ENCODE results near the gene SRPRB. TPM values are rescaled to one million over a fixed set of nuclear protein-coding genes. Genes with fewer than 3 reads are reported as not detected.

The SRPRB gene
- polyA plus RNA-seq, 2 of the 4 experiments (the other 2 are of a cell fraction): 41.9 to 64.6 TPM

DNA sequence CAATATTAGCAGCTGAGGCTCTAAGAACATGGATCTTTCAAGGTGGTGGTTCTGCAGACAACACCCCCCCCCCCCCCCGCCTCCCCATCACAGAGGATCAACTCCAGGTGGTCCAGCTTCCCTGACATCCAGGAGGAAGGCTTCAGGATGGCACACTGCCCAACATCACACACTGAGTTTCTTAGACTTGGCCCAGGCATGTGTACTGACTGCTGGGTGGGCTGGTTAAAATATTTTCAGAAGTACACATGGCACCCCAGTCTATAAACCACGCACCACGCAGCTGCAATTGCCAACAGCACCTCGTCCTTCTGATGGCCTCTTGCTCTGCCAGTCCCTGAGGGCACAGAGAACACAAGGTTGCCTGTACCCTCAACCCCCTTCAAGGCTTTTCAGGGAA is 22.1 kb downstream of the SRPRB start:
- no peak for ATAC-seq
- DNase-seq (ENCODE audit: low read depth in 1 of 2, low spot score in 1 of 2): no peak
- 90% methylated on average over 3 of the region's 4 CpGs for WGBS (ENCODE audit: missing lambda C conversion rate)
- Histone ChIP-seq H3K4me1 (no peaks in the 10 kb centered on the region), H3K4me2 (no peak overlapping the region), H3K9me3 (no peaks in the 10 kb centered on the region), H3K27ac (no peak overlapping the region), H3K4me3 (no peak overlapping the region)
- no peak for TF ChIP-seq ESRRA (IDR thresholded peaks at IDR 0.05; ENCODE audit: borderline replicate concordance, low read length)
- no peak for TF ChIP-seq BHLHE40 (IDR thresholded peaks at IDR 0.05; ENCODE audit: low read depth, low read length)
- no peak for TF ChIP-seq PHF8 (IDR thresholded peaks at IDR 0.05; ENCODE audit: borderline replicate concordance, low read depth)
- TF ChIP-seq GATA3 (IDR thresholded peaks at IDR 0.05; ENCODE audit: borderline replicate concordance): no peak
- no peak for TF ChIP-seq RFX5 (IDR thresholded peaks at IDR 0.05)
- no peak for TF ChIP-seq ZSCAN20 (CRISPR knock-in tag; IDR thresholded peaks at IDR 0.05)
- FAIRE-seq: no peak
- POLR2A ChIA-PET: no interaction called here
- CTCF ChIA-PET: interaction anchor here (1.0 kb wide), 2 partner anchors 8 to 9 kb away, joined by 3 to 4 read pairs; no protein-coding TSS in a partner anchor

DNA sequence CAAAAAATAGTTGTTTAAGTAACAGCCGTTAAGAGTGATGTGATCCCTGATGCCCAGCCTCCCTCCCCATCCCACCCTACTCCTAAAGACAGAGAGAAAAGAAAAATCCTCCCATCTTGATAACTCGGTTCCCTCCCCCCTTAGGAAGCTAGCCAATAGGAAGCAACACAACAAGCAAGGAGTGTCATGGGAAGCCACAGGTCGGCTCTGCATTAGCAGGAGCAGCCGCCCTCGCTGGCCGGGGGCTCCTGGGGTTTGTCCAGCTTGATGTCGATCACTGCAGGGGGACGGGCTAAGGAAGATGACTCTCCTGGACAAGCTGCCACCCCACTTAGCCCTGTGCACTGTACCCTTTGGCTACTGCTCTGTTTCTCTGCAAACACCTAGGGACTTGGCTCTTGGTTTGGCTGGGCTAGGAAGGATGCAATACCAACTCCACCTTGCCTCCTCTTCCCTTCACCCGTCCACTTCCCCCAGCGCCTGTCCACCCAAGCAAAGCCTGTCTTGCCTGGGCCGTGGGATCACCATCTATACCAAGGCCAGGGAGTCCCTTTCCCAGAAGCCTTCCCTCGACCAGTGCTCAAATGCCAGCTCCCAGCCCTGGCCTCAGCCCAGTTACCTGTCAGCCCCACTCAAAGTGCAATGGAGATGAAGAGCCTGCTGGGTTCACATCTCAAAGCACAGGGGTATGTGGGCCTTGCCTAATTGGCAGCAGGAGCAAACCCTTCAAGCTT is 23.1 kb downstream of the SRPRB start:
- Histone ChIP-seq H3K9me3 (no peaks in the 10 kb centered on the region), H3K27ac (no peak overlapping the region), H3K4me3 (no peak overlapping the region), H3K4me2 (no peak overlapping the region), H3K4me1 (no peaks in the 10 kb centered on the region)
- WGBS (ENCODE audit: missing lambda C conversion rate): 66% methylated on average over 10 of the region's 12 CpGs
- DNase-seq (ENCODE audit: low read depth in 1 of 2, low spot score in 1 of 2) (no peak), FAIRE-seq (no peak), ATAC-seq (0 out of 6 replicates have a peak, but pooled peaks of 1 of the 2 experiments have one; percentile 22)
- ChIA-PET CTCF (no interaction called here), POLR2A (no interaction called here)
- TF ChIP-seq CHD4 (IDR thresholded peaks at IDR 0.05; ENCODE audit: borderline replicate concordance): no peak
- TF ChIP-seq POLR2A (IDR thresholded peaks at IDR 0.05; ENCODE audit: low read length): no peak
- TF ChIP-seq CEBPB (IDR thresholded peaks at IDR 0.05): no peak
- TF ChIP-seq, protein P1, sequence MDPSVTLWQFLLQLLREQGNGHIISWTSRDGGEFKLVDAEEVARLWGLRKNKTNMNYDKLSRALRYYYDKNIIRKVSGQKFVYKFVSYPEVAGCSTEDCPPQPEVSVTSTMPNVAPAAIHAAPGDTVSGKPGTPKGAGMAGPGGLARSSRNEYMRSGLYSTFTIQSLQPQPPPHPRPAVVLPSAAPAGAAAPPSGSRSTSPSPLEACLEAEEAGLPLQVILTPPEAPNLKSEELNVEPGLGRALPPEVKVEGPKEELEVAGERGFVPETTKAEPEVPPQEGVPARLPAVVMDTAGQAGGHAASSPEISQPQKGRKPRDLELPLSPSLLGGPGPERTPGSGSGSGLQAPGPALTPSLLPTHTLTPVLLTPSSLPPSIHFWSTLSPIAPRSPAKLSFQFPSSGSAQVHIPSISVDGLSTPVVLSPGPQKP (IDR thresholded peaks at IDR 0.05; ENCODE audit: low read depth, low read length): no peak
- TF ChIP-seq HOXB13 (CRISPR knock-in tag; IDR thresholded peaks at IDR 0.05; ENCODE audit: low read depth): no peak
- no peak for TF ChIP-seq HOXA7 (CRISPR knock-in tag; IDR thresholded peaks at IDR 0.05)
- TF ChIP-seq FOXS1 (CRISPR knock-in tag; IDR thresholded peaks at IDR 0.05): no peak
- TF ChIP-seq HDAC2 (IDR thresholded peaks at IDR 0.05): no peak
- TF ChIP-seq SREBF2 (IDR thresholded peaks at IDR 0.05): no peak
- TF ChIP-seq FOSL2 (IDR thresholded peaks at IDR 0.05): no peak
- TF ChIP-seq FOSL2 (CRISPR knock-in tag; IDR thresholded peaks at IDR 0.05): no peak
- no peak for TF ChIP-seq ZFP36 (IDR thresholded peaks at IDR 0.05; ENCODE audit: borderline replicate concordance, partially characterized antibody)
- no peak for TF ChIP-seq RNF2 (IDR thresholded peaks at IDR 0.05; ENCODE audit: borderline replicate concordance, low read depth)
- TF ChIP-seq JUNB (IDR thresholded peaks at IDR 0.05): no peak
- TF ChIP-seq MAFK (IDR thresholded peaks at IDR 0.05; ENCODE audit: partially characterized antibody): no peak
- TF ChIP-seq CBX8 (IDR thresholded peaks at IDR 0.05): no peak
- TF ChIP-seq, protein P2, sequence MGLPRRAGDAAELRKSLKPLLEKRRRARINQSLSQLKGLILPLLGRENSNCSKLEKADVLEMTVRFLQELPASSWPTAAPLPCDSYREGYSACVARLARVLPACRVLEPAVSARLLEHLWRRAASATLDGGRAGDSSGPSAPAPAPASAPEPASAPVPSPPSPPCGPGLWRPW (IDR thresholded peaks at IDR 0.05): no peak

DNA sequence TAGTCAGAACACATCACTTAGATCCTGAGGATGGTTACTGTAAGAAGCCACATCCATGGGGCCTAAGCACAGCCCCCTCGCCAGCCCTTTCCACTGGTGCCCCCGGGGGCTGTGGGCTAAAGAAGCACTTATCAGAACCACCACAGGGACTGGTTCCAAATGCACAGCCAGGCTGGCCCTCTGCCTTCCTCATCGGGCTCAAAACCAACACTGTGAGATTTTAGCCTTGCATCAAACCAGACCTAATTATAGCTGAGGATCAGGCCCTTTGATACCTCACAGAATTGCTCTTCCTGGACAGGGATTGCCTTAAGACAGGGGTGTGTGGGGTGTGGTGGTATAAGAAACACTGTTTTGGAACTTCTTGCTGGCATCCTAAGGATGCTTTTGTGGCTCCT is 23.7 kb downstream of the SRPRB start:
- ChIA-PET CTCF (no interaction called here), POLR2A (no interaction called here)
- Histone ChIP-seq H3K9me3 (no peaks in the 10 kb centered on the region), H3K4me2 (no peak overlapping the region), H3K4me3 (no peak overlapping the region), H3K4me1 (no peaks in the 10 kb centered on the region), H3K27ac (no peak overlapping the region)
- ATAC-seq (no peak), DNase-seq (ENCODE audit: low read depth in 1 of 2, low spot score in 1 of 2) (no peak), FAIRE-seq (no peak)
- TF ChIP-seq KDM5A (IDR thresholded peaks at IDR 0.05): no peak
- no peak for TF ChIP-seq JUNB (IDR thresholded peaks at IDR 0.05)
- no peak for TF ChIP-seq BHLHE40 (IDR thresholded peaks at IDR 0.05; ENCODE audit: low read depth, low read length)
- no peak for TF ChIP-seq TP53 (CRISPR knock-in tag; IDR thresholded peaks at IDR 0.05)
- TF ChIP-seq NR3C1 (IDR thresholded peaks at IDR 0.05): no peak
- no peak for TF ChIP-seq RNF2 (IDR thresholded peaks at IDR 0.05; ENCODE audit: borderline replicate concordance, low read depth)
- TF ChIP-seq ZFP36 (IDR thresholded peaks at IDR 0.05; ENCODE audit: borderline replicate concordance, partially characterized antibody): no peak
- TF ChIP-seq EP300 (IDR thresholded peaks at IDR 0.05): no peak
- TF ChIP-seq, protein P3, sequence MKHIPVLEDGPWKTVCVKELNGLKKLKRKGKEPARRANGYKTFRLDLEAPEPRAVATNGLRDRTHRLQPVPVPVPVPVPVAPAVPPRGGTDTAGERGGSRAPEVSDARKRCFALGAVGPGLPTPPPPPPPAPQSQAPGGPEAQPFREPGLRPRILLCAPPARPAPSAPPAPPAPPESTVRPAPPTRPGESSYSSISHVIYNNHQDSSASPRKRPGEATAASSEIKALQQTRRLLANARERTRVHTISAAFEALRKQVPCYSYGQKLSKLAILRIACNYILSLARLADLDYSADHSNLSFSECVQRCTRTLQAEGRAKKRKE (CRISPR knock-in tag; IDR thresholded peaks at IDR 0.05; ENCODE audit: low read depth): no peak
- no peak for TF ChIP-seq CHD2 (IDR thresholded peaks at IDR 0.05; ENCODE audit: low read length, partially characterized antibody)
- no peak for TF ChIP-seq HOXB13 (CRISPR knock-in tag; IDR thresholded peaks at IDR 0.05; ENCODE audit: low read depth)
- 68% methylated on average over 2 of the region's 3 CpGs for WGBS (ENCODE audit: missing lambda C conversion rate)

All from A549 (cell line).